Cardiac muscle cell (in vitro differentiated cells and primary cell): ENCODE results near the gene FIG4. TPM values are rescaled to one million over a fixed set of nuclear protein-coding genes. Genes with fewer than 3 reads are reported as not detected.

Experiments
- DNase-seq, 2 donors: peaks; one replicate each; pipeline versions ENCODE4 v3.0.0 to v3.0.0-alpha.2; 2010 to 2017; ENCODE audit warnings: low read depth in 1 of 2, low spot score in 1 of 2
- H3K27ac ChIP-seq: fragments of 200-600 bp; sonication (generic); 2 replicates; pipeline ENCODE4 v1.5.1; 2016
- H3K27me3 ChIP-seq: fragments of 200-600 bp; sonication (generic); 2 replicates; pipeline ENCODE4 v1.6.0; 2016; ENCODE audit warnings: control low read depth
- H3K36me3 ChIP-seq: fragments of 200-600 bp; sonication (generic); 2 replicates; pipeline ENCODE4 v1.5.1; 2016; ENCODE audit warnings: control low read depth
- H3K4me1 ChIP-seq: fragments of 200-600 bp; sonication (generic); 2 replicates; pipeline ENCODE4 v1.8.1; 2017; ENCODE audit warnings: low read depth, mild to moderate bottlenecking, mixed run types
- H3K4me3 ChIP-seq: fragments of 200-600 bp; sonication (generic); 2 replicates; pipeline ENCODE4 v1.5.1; 2016; ENCODE audit warnings: mild to moderate bottlenecking
- H3K9me3 ChIP-seq: fragments of 200-600 bp; sonication (generic); 2 replicates; pipeline ENCODE4 v1.5.1; 2017; ENCODE audit warnings: low read depth, mild to moderate bottlenecking, control low read depth
- polyA plus RNA-seq: library from polyadenylated mRNA; unstranded; fragments of >200 nt; fragmentation: Nextera tagmentation; extraction: Ambion mirVana; gene quantifications from 2 replicates; pipeline ENCODE4 v1.2.1, GENCODE V29; 2016
- total RNA-seq: library from RNA; depleted of rRNA; stranded (reverse); fragments of >200 nt; gene quantifications from 2 replicates; pipeline ENCODE4 v1.2.3, GENCODE V29; 2016
- TF ChIP-seq, protein P1 (sequence below): IDR thresholded peaks from 2 replicates; pipeline ENCODE4 v1.5.1; 2012; ENCODE audit warnings: low read depth, mild to moderate bottlenecking, low read length

FIG4 gene
- total and polyA plus RNA-seq, 2 experiments from 2014 or later: 15.8 to 22.0 TPM

DNA sequence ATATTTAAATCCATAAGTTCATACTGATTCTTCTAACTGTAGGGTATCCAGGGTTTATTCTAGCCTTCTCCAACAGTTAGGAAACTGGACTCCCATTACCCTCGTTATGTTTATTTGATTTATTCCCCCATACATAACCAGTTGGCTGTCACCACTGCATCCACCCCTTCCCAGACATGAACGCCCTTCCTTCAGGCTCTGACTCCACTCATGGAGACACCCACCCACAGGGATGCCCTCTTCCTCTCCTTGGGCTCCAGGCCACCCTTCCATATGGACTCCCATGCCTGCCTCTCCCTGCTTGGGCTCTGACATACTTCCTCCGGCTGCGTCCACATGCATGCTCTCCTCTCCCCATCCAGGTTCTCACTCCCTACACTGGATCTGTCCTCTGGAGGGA lies 124.0 kb downstream of the FIG4 start:
- no peak for DNase-seq
- Histone ChIP-seq H3K4me3 (no peak overlapping the region), H3K36me3 (no peaks in the 10 kb centered on the region), H3K9me3 (no peaks in the 10 kb centered on the region), H3K27ac (no peak overlapping the region), H3K27me3 (no peaks in the 10 kb centered on the region), H3K4me1 (peaks cover 3% of the 10 kb centered on the region)
- TF ChIP-seq, protein P1, sequence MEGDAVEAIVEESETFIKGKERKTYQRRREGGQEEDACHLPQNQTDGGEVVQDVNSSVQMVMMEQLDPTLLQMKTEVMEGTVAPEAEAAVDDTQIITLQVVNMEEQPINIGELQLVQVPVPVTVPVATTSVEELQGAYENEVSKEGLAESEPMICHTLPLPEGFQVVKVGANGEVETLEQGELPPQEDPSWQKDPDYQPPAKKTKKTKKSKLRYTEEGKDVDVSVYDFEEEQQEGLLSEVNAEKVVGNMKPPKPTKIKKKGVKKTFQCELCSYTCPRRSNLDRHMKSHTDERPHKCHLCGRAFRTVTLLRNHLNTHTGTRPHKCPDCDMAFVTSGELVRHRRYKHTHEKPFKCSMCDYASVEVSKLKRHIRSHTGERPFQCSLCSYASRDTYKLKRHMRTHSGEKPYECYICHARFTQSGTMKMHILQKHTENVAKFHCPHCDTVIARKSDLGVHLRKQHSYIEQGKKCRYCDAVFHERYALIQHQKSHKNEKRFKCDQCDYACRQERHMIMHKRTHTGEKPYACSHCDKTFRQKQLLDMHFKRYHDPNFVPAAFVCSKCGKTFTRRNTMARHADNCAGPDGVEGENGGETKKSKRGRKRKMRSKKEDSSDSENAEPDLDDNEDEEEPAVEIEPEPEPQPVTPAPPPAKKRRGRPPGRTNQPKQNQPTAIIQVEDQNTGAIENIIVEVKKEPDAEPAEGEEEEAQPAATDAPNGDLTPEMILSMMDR: no peak

DNA sequence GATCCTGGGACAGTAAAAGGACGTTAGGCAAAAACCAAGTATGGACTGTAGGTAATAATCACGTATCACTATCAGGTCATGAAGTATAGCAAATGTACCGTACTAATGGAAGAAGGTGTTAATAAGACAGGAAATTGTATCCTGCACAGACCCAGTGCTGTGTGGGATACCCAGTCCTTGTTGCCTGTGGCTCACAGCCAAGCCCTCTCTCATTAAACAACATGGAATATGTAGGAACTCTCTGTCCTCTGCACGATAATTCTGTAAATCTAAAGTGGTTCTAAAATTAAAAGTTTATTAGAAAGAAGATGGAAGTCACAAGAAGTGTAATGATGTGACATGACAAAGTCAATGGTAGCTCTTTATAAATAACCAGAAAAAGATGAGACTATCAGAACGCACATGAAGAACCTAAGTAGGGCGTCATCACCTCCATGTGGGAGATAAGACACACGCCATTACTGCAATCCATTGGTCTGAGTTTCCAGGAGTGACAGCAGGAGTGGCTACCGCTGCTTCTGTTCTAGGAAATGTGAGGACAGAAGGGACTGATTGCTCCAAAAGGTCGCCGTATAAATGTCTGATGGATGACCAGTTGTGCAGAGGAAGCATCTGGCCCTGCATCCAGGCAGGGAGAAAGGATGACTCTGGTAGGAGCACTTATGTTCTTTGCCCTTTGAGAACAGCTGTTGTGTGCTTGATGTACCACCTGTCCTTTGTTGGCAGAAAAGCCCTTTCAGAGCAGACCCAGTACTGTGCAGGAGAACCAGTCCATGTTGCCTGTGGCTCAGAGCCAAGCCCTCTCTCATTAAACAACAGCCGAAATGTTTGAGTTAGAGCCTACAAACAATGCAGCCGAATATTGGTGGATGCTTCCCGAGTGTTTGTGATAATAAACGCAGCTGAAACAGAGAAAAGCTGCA lies 125.6 kb downstream of the FIG4 start:
- H3K4me1 ChIP-seq: peaks cover 3% of the 10 kb centered on the region
- no peak overlapping the region for H3K27ac ChIP-seq
- H3K4me3 ChIP-seq: no peak overlapping the region
- TF ChIP-seq, protein P1: no peak
- no peaks in the 10 kb centered on the region for H3K36me3 ChIP-seq
- no peaks in the 10 kb centered on the region for H3K27me3 ChIP-seq
- peak in 1 of 2 donors; percentile 13 for DNase-seq
- H3K9me3 ChIP-seq: no peaks in the 10 kb centered on the region

DNA sequence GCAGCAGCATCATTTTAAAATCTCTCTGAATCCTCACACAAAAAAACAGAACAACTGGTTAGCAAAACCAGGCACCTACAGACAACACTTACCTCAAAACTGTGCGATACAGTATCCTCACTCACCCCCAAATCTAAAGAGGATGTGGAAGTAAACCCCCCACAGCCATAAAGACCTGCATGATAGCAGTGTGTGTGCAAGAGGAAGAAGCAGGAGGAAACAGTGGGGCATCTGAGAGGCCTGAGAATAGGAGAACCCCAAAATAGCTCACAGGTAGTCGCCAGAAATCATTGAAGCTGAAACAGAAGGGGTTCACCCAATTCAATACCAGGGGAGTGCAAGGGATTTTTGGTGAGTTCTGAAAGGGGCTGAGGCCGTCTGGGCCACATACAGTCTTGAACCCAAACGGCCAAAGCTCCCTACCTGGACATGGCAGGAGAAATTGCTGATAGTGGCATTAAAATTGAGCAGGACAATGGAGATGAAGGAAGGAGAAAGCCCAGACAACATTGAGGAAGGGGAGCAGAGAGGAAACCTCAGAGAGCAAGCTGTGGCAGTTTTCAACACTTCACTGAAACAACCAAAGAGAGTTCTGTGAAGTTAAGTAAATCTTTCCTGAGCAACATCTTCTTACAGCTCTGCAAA lies 129.7 kb downstream of the FIG4 start:
- Histone ChIP-seq H3K27me3 (no peaks in the 10 kb centered on the region), H3K4me3 (no peak overlapping the region), H3K4me1 (peaks cover 3% of the 10 kb centered on the region), H3K36me3 (peaks cover 3% of the 10 kb centered on the region), H3K27ac (no peak overlapping the region), H3K9me3 (no peaks in the 10 kb centered on the region)
- no peak for DNase-seq
- TF ChIP-seq, protein P1: no peak

DNA sequence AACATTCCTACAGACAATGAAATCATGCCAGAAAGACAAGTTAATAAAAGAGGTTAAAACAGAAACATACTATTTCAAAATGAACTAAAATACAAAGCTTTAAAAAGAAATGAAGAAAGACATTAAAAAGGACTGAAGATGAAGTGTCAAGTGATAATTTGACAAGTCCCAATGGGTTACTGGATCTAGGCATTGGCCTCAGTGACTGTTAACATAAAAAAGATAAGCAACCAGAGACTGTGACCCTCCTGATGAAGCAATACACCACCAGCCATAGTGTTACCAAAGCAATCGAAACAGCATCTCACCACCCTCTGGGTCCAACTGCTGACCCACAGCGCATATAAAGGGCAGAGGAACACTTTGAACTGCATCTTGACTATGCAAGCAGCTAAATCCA lies 130.3 kb downstream of the FIG4 start:
- TF ChIP-seq, protein P1: no peak
- Histone ChIP-seq H3K4me3 (no peak overlapping the region), H3K9me3 (no peaks in the 10 kb centered on the region), H3K36me3 (peaks cover 3% of the 10 kb centered on the region), H3K27ac (no peak overlapping the region), H3K27me3 (no peaks in the 10 kb centered on the region), H3K4me1 (peaks cover 3% of the 10 kb centered on the region)
- DNase-seq: no peak

DNA sequence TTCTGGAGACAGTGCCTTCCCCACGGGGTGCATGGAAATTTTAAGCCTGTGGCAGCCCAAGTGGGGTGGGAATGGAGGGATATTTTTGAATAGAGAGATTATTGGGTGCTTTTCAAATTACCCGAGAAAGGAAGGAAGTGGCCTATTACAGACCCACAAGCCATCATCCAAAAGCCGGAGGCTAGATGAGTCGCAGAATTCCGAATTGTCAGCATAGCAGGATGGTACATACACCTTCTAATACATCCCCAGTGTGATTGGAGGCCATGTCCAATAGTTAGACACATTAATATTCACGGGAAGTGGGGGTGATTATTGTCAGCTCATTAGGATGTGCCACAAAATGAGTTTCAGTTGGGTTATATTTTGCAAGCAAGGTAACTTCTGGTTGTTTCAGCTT lies 133.0 kb downstream of the FIG4 start:
- no peaks in the 10 kb centered on the region for H3K27me3 ChIP-seq
- no peaks in the 10 kb centered on the region for H3K4me1 ChIP-seq
- TF ChIP-seq, protein P1: no peak
- peaks cover 3% of the 10 kb centered on the region for H3K36me3 ChIP-seq
- no peak overlapping the region for H3K27ac ChIP-seq
- H3K4me3 ChIP-seq: no peak overlapping the region
- no peaks in the 10 kb centered on the region for H3K9me3 ChIP-seq
- no peak for DNase-seq
